Osteoblast (primary cell): ENCODE results near the gene PLXNA4. TPM values are rescaled to one million over a fixed set of nuclear protein-coding genes. Genes with fewer than 3 reads are reported as not detected.

Experiments used
- DNase-seq: peaks from one replicate; pipeline ENCODE4 v3.0.0; 2011; ENCODE audit warnings: low spot score, mixed read lengths; ENCODE audit not compliant: insufficient read length; ENCODE audit errors: missing footprints
- H2AFZ ChIP-seq: 2 replicates; pipeline ENCODE4 v1.6.0; 2011; ENCODE audit warnings: mild to moderate bottlenecking, low read length
- H3K27ac ChIP-seq: 2 replicates; pipeline ENCODE4 v1.5.1; 2011; ENCODE audit warnings: mild to moderate bottlenecking, low read depth, low read length, moderate library complexity
- H3K27me3 ChIP-seq: 2 replicates; pipeline ENCODE4 v1.6.0; 2012; ENCODE audit warnings: mild to moderate bottlenecking, control low read depth, inconsistent platforms, low read length, moderate library complexity; ENCODE audit not compliant: insufficient read depth
- H3K36me3 ChIP-seq: 2 replicates; pipeline ENCODE4 v1.5.1; 2011; ENCODE audit warnings: mild to moderate bottlenecking, low read length, control low read depth, moderate library complexity; ENCODE audit not compliant: insufficient read depth
- H3K4me1 ChIP-seq: 2 replicates; pipeline ENCODE4 v1.5.1; 2011; ENCODE audit warnings: mild to moderate bottlenecking, low read length, control low read depth, moderate library complexity; ENCODE audit not compliant: insufficient read depth
- H3K4me2 ChIP-seq: 2 replicates; pipeline ENCODE4 v1.6.0; 2011; ENCODE audit warnings: mild to moderate bottlenecking, low read length; ENCODE audit not compliant: insufficient read depth
- H3K4me3 ChIP-seq: fragments of 200-600 bp; sonication (generic); 3 replicates; pipeline ENCODE4 v1.5.1; 2012; ENCODE audit warnings: mild to moderate bottlenecking, low read length, inconsistent platforms; ENCODE audit not compliant: insufficient read depth
- H3K79me2 ChIP-seq: 2 replicates; pipeline ENCODE4 v1.6.0; 2012; ENCODE audit warnings: mild to moderate bottlenecking, low read length, control low read depth, inconsistent platforms; ENCODE audit not compliant: insufficient read depth
- H3K9me3 ChIP-seq: 2 replicates; pipeline ENCODE4 v1.5.1; 2011; ENCODE audit warnings: low read depth, low read length, control low read depth
- H4K20me1 ChIP-seq: 2 replicates; pipeline ENCODE4 v1.6.0; 2012; ENCODE audit warnings: mild to moderate bottlenecking, low read length, control low read depth; ENCODE audit not compliant: insufficient read depth
- total RNA-seq: library from RNA; depleted of rRNA; stranded (reverse); fragments of >200 nt; gene quantifications from 2 replicates; pipeline ENCODE4 v1.2.3, GENCODE V29; 2012
- TF ChIP-seq, protein P1 (sequence below): IDR thresholded peaks from 2 replicates; pipeline ENCODE4 v1.5.1; 2011; ENCODE audit warnings: mild to moderate bottlenecking, low read depth, low read length, moderate library complexity; ENCODE audit errors: extremely low read depth

Gene PLXNA4
- total RNA-seq, 1 donor: 4.3 TPM

DNA sequence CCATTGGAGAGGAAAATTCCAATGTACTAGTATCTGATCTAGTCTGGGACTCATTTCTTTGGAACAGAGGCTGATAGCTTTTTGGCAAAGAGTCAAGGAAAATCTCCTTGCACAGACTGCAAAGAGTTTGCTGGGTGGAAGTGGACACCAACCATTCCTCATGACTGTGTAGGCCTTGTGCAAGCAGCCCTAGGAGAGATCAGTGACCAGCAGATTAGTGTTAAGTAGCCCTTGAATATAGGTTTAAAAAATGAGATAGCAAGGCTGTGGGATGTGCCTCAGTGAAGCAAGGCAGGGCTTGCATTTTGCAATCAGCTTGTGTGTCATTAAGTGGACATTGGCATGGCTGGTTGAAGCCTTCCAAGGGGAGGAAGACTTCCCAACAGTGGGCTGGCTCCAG is 341.6 kb downstream of the PLXNA4 start:
- no peak overlapping the region for H2AFZ ChIP-seq
- H3K4me2 ChIP-seq: no peak overlapping the region
- H3K4me3 ChIP-seq: no peak overlapping the region
- H4K20me1 ChIP-seq: no peaks in the 10 kb centered on the region
- no peaks in the 10 kb centered on the region for H3K9me3 ChIP-seq
- H3K4me1 ChIP-seq: no peaks in the 10 kb centered on the region
- H3K27ac ChIP-seq: no peak overlapping the region
- H3K36me3 ChIP-seq: no peaks in the 10 kb centered on the region
- H3K27me3 ChIP-seq: no peaks in the 10 kb centered on the region
- TF ChIP-seq, protein P1, sequence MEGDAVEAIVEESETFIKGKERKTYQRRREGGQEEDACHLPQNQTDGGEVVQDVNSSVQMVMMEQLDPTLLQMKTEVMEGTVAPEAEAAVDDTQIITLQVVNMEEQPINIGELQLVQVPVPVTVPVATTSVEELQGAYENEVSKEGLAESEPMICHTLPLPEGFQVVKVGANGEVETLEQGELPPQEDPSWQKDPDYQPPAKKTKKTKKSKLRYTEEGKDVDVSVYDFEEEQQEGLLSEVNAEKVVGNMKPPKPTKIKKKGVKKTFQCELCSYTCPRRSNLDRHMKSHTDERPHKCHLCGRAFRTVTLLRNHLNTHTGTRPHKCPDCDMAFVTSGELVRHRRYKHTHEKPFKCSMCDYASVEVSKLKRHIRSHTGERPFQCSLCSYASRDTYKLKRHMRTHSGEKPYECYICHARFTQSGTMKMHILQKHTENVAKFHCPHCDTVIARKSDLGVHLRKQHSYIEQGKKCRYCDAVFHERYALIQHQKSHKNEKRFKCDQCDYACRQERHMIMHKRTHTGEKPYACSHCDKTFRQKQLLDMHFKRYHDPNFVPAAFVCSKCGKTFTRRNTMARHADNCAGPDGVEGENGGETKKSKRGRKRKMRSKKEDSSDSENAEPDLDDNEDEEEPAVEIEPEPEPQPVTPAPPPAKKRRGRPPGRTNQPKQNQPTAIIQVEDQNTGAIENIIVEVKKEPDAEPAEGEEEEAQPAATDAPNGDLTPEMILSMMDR: no peak
- no peaks in the 10 kb centered on the region for H3K79me2 ChIP-seq
- DNase-seq: no peak

DNA sequence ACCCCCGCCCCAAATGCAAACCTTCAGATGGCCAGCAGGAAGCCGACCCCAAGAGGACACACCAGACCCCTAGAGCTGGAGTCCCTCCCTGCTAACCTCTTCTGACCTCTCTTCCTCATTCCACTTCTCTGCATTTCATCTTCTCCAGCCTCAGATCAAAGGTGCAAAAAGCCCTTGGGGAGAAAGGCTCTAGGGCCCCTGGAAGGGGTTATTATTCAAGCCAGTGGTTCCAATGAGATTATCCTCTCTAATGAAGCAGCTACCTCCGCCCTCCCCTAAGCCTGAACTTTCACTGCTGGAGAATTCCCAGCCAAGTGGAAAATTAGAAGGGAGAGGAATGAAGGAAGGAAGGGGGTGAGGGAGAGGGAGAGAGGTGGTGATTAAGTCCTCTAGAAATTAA is 343.9 kb downstream of the PLXNA4 start:
- Histone ChIP-seq H3K9me3 (no peaks in the 10 kb centered on the region), H4K20me1 (no peaks in the 10 kb centered on the region), H3K4me1 (no peaks in the 10 kb centered on the region), H3K27me3 (no peaks in the 10 kb centered on the region), H3K79me2 (no peaks in the 10 kb centered on the region), H3K36me3 (no peaks in the 10 kb centered on the region), H3K27ac (no peak overlapping the region), H2AFZ (no peak overlapping the region), H3K4me3 (no peak overlapping the region), H3K4me2 (no peak overlapping the region)
- DNase-seq: no peak
- TF ChIP-seq, protein P1: no peak

DNA sequence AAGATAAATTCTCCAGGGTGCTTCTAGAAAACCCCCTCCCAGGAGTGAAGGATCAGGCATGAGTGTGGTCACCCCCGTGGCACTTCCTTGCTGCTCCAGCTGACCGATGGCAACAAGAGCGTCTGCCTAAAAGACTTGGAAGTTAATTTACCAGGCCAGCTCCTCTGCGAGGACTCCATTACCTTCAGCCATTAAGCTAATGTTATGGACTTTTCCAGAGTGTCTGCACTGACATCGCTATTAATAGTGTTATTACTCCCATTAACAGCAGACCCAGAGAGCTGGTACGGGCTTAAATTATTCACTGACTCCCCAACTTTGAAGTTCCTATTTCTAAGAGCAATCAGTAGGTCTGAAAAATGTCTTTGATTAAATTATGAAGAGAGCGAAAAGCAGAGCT is 345.8 kb downstream of the PLXNA4 start:
- Histone ChIP-seq H3K36me3 (no peaks in the 10 kb centered on the region), H3K4me1 (no peaks in the 10 kb centered on the region), H3K4me2 (no peak overlapping the region), H3K4me3 (no peak overlapping the region), H2AFZ (no peak overlapping the region), H3K79me2 (no peaks in the 10 kb centered on the region), H4K20me1 (no peaks in the 10 kb centered on the region), H3K27ac (no peak overlapping the region), H3K27me3 (no peaks in the 10 kb centered on the region), H3K9me3 (no peaks in the 10 kb centered on the region)
- TF ChIP-seq, protein P1: no peak
- no peak for DNase-seq

DNA sequence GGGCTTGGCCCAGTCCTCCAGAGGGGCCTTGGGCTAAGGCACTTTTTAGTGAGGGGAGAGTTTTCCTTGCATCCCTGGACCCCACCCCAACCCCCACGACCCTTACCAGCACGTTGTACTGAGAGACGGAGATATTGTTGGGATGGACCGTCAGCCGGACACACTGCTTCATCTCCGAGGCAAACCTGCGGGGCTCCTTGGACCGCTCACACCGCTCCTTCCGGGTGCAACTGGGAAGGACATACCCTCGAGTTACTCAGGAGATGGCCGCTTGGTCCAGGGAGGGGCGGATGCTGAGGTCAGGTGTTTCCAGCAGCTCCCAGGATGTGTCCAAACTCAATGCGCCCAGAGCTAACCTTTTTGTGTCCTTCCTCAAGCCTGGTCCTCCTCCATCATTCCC is 348.0 kb downstream of the PLXNA4 start:
- H3K4me1 ChIP-seq: no peaks in the 10 kb centered on the region
- no peak overlapping the region for H3K27ac ChIP-seq
- no peak overlapping the region for H3K4me3 ChIP-seq
- no peaks in the 10 kb centered on the region for H3K9me3 ChIP-seq
- H3K4me2 ChIP-seq: no peak overlapping the region
- H4K20me1 ChIP-seq: no peaks in the 10 kb centered on the region
- no peak for DNase-seq
- H2AFZ ChIP-seq: no peak overlapping the region
- no peaks in the 10 kb centered on the region for H3K79me2 ChIP-seq
- no peaks in the 10 kb centered on the region for H3K36me3 ChIP-seq
- TF ChIP-seq, protein P1: no peak
- no peaks in the 10 kb centered on the region for H3K27me3 ChIP-seq
